Hippocampal formation (tissue), 2 donors: Measurements from ENCODE around the gene TTYH3.

ENCODE experiments used
- DNase-seq, 2 donors: peaks; one replicate each; lab custom pipeline; 2025; lab: John Stamatoyannopoulos, UW

Gene TTYH3

GRCh38 chr7:2649139-2649838 lies 17.5 kb downstream of the TTYH3 start:
- DNase-seq: no peak

- DNase-seq: no peak
These were observed 18.2 kb downstream of the TTYH3 start for GRCh38 chr7:2649991-2650390.

GRCh38 chr7:2650451-2650850 lies 18.7 kb downstream of the TTYH3 start:
- DNase-seq: no peak

GRCh38 chr7:2651336-2651735 lies 19.6 kb downstream of the TTYH3 start:
- no peak for DNase-seq

GRCh38 chr7:2651847-2652735 lies 20.3 kb downstream of the TTYH3 start:
- no peak for DNase-seq

- no peak for DNase-seq
These were observed 20.9 kb downstream of the TTYH3 start for GRCh38 chr7:2652736-2653060.

- no peak for DNase-seq
These were observed 22.3 kb downstream of the TTYH3 start for GRCh38 chr7:2654059-2654458.

GRCh38 chr7:2655870-2656614 lies 24.3 kb downstream of the TTYH3 start:
- no peak for DNase-seq

GRCh38 chr7:2657208-2657607 lies 25.4 kb downstream of the TTYH3 start:
- DNase-seq: no peak

- DNase-seq: no peak
These were observed 26.3 kb downstream of the TTYH3 start for GRCh38 chr7:2657920-2658671.

GRCh38 chr7:2658941-2659340 lies 27.2 kb downstream of the TTYH3 start:
- DNase-seq: no peak

- no peak for DNase-seq
These were observed 28.0 kb downstream of the TTYH3 start for GRCh38 chr7:2659556-2660358.

GRCh38 chr7:2660359-2661095 lies 28.7 kb downstream of the TTYH3 start:
- no peak for DNase-seq

GRCh38 chr7:2661096-2661449 lies 29.3 kb downstream of the TTYH3 start:
- DNase-seq: no peak

- no peak for DNase-seq
These were observed 30.0 kb downstream of the TTYH3 start for GRCh38 chr7:2661602-2662272.

GRCh38 chr7:2662273-2663120 lies 30.7 kb downstream of the TTYH3 start:
- DNase-seq: no peak

GRCh38 chr7:2663121-2663886 lies 31.5 kb downstream of the TTYH3 start:
- DNase-seq: no peak

GRCh38 chr7:2663960-2664359 lies 32.2 kb downstream of the TTYH3 start:
- DNase-seq: no peak
